OCI-LY3 (cell line): ENCODE data around the gene EXOC6.

Experiments
- EZH2phosphoT487 ChIP-seq: fragments of 200-600 bp; shearing (Covaris generic); IDR thresholded peaks from 2 replicates; pipeline ENCODE4 v1.6.1; 2018; ENCODE audit warnings: antibody characterized with exemption, mixed run types, low read depth
- TF ChIP-seq, protein P1 (sequence below): fragments of 200-600, 300-600 bp; sonication (generic); IDR thresholded peaks from 2 replicates; pipeline ENCODE4 v1.5.1; 2014; ENCODE audit warnings: antibody characterized with exemption, low read length, low read depth

DNA sequence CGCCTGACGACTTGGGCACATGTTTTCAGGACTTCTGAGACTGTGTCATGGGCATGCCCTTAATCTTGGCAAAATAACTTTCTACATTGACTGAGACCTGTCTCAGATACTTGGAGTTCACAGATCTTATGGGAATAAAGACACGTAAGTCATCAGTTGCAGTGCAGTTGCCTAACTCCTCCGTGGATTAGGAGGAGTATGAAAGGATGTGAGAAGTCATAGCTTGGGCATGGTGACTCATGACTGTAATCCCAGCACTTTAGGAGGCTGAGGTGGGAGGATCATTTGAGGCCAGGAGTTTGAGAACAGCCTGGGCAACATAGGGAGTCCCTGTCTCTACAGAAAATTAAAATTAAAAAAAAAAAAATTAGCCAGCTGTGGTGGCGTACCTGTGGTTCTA is 49.6 kb downstream of the EXOC6 start:
- TF ChIP-seq, protein P1, sequence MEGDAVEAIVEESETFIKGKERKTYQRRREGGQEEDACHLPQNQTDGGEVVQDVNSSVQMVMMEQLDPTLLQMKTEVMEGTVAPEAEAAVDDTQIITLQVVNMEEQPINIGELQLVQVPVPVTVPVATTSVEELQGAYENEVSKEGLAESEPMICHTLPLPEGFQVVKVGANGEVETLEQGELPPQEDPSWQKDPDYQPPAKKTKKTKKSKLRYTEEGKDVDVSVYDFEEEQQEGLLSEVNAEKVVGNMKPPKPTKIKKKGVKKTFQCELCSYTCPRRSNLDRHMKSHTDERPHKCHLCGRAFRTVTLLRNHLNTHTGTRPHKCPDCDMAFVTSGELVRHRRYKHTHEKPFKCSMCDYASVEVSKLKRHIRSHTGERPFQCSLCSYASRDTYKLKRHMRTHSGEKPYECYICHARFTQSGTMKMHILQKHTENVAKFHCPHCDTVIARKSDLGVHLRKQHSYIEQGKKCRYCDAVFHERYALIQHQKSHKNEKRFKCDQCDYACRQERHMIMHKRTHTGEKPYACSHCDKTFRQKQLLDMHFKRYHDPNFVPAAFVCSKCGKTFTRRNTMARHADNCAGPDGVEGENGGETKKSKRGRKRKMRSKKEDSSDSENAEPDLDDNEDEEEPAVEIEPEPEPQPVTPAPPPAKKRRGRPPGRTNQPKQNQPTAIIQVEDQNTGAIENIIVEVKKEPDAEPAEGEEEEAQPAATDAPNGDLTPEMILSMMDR = no peak
- no peak for TF ChIP-seq EZH2phosphoT487
